Peyer's patch (tissue), 4 donors: ENCODE results near the gene NCBP2.

Experiments
- CTCF ChIP-seq, 6 experiments: fragments of 450-650 bp in 4 of 6; fragments of 200-600 bp in 2 of 6; sonication (generic) in 1 of 6; IDR thresholded peaks; one replicate each; pipeline ENCODE4 v1.5.1; 2017 to 2019; ENCODE audit warnings: antibody characterized with exemption in 6 of 6, mild to moderate bottlenecking in 3 of 6, moderate library complexity in 1 of 6
- POLR2A ChIP-seq, 2 donors: fragments of 450-650 bp; IDR thresholded peaks; one replicate each; pipeline ENCODE4 v1.5.1; 2017; ENCODE audit warnings: antibody characterized with exemption in 2 of 2, mild to moderate bottlenecking in 2 of 2, moderate library complexity in 2 of 2

- TF ChIP-seq CTCF (IDR thresholded peaks at IDR 0.05) (no peak), POLR2A (IDR thresholded peaks at IDR 0.05) (no peak)
These were observed 7.4 kb upstream of the NCBP2 start for GRCh38 chr3:196949750-196950149.
